OCI-LY3 (cell line): ENCODE measurements around the gene USP6.

Source experiments
- EZH2phosphoT487 ChIP-seq: fragments of 200-600 bp; shearing (Covaris generic); IDR thresholded peaks from 2 replicates; pipeline ENCODE4 v1.6.1; 2018; ENCODE audit warnings: antibody characterized with exemption, mixed run types, low read depth
- TF ChIP-seq, protein P1 (sequence below): fragments of 200-600, 300-600 bp; sonication (generic); IDR thresholded peaks from 2 replicates; pipeline ENCODE4 v1.5.1; 2014; ENCODE audit warnings: antibody characterized with exemption, low read length, low read depth

DNA sequence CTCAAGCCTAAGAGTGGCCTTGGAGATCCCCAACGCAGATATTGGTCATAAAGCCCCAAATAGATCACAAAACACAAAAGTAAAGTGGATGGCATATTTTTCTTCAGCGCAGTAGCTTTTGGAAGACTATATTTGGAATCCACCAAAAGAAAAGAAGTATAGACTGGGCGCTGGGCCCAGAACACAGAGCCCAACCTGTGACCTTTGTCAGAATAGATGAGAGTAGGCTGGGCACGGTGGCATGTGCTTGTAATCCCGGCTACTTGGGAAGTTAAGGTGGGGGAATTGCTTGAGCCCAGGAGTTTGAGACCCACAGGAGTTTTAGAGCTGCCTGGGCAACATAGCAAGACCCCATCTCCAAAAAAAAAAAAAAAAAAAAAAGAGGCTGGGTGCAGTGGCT lies 104.2 kb downstream of the USP6 start:
- TF ChIP-seq, protein P1, sequence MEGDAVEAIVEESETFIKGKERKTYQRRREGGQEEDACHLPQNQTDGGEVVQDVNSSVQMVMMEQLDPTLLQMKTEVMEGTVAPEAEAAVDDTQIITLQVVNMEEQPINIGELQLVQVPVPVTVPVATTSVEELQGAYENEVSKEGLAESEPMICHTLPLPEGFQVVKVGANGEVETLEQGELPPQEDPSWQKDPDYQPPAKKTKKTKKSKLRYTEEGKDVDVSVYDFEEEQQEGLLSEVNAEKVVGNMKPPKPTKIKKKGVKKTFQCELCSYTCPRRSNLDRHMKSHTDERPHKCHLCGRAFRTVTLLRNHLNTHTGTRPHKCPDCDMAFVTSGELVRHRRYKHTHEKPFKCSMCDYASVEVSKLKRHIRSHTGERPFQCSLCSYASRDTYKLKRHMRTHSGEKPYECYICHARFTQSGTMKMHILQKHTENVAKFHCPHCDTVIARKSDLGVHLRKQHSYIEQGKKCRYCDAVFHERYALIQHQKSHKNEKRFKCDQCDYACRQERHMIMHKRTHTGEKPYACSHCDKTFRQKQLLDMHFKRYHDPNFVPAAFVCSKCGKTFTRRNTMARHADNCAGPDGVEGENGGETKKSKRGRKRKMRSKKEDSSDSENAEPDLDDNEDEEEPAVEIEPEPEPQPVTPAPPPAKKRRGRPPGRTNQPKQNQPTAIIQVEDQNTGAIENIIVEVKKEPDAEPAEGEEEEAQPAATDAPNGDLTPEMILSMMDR: no peak
- TF ChIP-seq EZH2phosphoT487: no peak
